HG02588 (cell line): ENCODE results near the gene RAD51B.
"Not testable (repeated sequence)": the region's sequence is repeated elsewhere in the genome, so short reads cannot be mapped to it uniquely, and the experiment has no call there.

Source experiments
- ATAC-seq: cut with Tn5 transposase; IDR thresholded peaks from one replicate; pipeline ENCODE4 v1.9.1; 2021; ENCODE audit warnings: mild to moderate bottlenecking, moderate library complexity; ENCODE audit not compliant: unreplicated experiment

RAD51B gene

DNA sequence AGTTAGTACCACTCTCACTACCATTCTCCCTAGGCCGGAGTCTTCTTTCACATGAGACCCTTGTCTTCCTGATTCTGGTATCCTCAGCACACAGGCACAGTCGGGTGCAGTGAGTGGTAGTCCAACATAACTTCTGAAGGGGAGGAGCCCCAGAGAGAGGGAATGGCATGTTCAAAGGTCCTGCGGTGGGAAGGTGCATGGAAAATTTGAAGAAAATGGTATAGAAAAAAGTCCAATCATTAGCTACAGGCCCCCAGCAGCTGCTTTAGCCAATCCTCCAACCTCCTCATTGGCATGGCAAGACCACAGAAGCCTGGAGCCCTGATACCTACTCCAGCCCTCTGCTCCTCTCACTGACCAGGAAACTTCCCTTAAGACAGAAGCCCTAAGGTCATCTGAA lies 876.7 kb downstream of the RAD51B start:
- ATAC-seq, result no peak

DNA sequence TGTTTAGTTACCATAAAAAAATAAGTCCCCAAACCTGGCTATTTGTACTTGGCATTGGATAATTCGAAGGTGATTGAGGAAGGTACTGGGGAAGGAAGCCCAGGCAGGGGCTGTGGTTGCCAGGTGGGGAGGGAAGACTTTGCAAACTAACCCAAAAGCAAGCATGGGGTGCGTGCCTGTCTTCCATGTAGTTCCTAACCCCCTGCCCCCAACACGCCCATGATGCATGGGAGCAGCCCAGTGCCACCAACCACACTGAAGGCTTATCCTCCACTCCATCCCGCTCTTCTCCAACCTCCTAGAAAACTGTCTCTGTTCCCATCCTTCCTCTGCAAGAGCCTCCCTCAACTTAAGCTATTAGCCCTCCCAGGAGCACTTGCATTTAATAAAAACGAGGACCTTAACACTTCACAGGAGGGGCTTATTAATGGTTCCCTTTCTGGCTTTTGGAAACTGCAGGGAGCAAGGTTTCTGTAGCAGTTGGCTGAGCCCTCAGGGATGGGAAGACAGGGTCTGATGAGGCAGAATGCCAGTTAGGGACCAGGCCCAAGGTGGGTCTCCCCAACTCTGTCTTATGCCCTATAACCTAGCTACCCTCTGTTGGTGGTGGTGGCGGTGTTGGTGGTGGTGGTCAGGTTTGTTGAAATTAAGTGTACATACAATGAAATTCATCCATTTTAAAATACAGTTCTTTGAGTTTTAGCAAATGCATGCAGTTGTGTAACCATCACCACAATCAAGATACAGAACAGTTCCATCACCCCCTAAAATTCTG lies 877.3 kb downstream of the RAD51B start:
- no peak for ATAC-seq

DNA sequence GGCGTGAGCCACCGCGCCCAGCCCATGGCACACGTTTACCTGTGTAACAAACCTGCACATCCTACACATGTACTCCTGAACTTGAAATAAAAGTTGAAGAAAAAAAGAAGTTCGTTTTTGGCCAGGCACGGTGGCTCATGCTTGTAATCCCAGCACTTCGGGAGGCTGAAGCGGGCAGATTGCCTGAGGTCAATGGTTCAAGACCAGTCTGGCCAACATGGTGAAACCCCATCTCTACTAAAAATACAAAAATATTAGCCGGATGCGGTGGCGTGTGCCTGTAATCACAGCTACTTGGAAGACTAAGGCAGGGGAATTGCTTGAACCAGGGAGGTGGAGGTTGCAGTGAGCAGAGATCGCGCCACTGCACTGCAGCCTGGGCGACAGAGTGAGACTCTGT lies 879.2 kb downstream of the RAD51B start:
- ATAC-seq, result not testable (repeated sequence)

DNA sequence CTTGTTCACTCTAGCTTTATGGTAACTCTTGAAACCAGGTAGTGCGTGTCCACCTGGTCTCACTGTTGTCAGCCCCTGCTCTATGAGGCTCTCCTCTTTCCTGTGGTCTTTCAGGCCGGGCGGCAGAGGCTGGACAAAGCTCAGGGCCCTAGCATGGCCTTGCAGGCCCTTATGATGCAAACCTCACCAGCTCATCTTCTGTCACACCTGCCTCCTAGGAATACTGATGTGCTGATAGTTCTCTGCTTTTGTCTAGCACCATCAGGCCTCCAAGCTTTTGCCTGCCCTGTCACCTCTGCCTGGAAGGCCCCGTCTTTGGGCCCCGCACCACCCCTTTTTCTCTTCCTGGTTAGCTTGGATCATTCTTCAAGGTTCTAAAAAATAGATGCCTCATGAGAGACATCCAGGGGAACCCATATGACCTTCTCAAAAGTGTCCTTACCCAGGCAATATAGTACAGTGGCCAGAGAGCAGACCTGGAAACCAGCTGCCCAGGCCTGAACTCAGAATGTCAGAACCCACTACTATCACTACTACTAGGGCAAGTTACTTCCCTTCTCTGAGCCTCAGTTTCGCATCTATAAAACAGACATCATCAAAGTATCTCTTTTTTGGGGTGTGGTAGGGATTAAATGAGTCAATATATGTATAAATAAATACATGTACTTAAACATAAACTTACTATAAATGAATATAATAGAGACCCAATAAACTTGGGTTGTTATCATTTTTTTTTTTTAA lies 881.6 kb downstream of the RAD51B start:
- ATAC-seq, result no peak

DNA sequence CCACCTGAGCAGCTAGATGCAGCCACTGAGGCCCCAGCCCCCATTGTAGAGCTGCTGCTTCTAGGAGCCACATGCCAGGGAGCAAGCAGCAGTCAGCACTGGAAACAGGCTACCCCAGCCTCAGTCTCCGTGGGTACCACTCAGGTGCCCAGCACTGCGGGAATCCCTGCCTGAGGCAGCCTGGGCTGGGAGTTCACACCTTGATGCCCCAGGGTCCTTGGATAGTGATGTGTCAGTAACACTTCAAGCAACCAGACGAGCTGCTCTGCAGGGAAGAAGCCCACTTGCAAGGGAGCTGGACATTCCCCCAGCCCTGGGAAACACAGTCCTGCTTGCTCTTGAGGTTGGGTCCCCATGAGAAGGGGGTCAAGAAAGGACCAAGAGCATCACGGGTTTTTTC lies 882.6 kb downstream of the RAD51B start:
- ATAC-seq, result no peak

DNA sequence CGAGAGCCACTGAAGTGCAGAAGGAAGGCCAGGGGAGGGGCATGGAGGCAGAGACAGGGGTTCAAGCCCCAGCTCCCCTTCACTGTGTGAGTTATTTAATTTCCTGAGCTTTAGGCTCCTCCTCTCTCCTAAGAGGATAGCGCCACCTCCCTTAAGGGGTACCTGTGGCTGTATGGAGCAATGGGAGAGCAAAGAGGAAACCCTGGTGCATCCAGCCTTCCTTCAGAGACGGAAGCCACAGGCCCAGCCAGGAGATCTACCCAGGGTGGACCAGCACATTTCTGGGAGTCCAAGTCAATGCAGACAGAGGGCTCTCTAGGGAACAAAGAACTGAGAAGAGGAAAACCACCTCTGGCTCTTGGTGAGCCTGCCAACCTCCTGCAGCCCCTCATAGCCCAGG lies 883.0 kb downstream of the RAD51B start:
- no peak for ATAC-seq

DNA sequence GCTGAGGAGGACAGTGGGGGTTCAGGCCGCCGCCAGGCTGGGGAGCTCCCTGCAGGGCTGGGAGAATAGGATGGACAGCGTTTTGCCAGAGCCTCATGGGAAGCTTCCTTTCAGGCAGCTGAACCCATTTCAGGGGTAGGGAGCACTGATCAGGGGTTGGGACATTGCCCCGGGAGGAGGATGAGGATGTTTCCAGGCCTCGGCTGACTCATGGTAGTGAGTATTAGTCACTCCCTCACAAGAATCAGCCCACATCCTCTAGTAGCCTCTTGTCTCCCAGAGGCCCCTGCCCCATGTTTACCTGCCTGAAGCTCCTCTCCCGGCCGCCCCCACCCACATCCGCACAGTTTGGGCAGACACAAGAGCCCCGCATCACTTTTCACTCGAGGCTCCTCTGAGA lies 883.5 kb downstream of the RAD51B start:
- no peak for ATAC-seq

DNA sequence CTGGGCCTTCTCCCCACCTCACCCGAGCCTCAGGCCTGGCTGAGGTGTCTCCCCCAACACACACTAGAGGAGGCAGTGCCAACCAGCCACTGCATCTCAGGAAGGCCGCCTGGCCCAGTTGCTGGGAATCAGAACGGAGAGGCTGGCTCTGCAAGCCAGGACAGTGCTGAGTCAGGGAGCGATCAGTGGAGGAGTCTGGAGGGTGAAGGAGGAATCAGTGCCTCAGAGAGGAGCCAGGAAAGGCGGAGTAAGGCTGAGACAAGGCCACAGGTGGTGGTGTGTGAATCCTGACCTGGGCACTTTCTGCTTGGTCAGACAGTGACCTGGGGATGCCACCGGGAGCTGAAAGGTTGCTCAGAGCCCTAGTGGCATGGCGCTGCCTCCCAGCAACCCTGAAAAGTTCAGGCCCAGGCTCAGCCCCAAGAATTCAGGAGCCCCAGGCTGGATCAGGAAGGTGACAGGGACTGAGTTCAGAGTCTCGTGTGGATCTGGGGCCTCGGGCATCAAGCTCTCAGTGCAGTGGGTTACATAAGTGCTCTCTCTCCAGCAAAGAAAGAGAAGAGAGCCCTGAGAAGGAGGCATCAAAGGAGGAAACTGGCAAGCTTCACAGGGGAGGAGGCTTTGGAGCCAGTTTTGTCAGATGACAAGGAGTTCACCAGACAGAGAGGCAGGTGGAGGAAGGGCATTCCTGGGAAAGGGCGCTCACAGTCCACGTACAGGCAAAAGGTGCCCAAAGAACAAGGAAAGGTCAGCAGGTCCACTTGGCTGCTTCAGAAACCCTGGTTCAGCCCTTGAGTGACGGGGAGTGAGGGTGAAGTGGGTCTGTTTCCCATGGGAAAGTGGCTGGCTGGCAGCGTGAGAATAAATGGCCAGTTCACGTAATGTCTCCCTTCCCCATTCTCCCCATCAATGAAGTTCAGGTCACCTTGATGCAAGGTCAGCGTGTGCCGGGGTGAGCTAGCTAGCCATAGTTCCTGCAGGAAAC lies 885.4 kb downstream of the RAD51B start:
- no peak for ATAC-seq

DNA sequence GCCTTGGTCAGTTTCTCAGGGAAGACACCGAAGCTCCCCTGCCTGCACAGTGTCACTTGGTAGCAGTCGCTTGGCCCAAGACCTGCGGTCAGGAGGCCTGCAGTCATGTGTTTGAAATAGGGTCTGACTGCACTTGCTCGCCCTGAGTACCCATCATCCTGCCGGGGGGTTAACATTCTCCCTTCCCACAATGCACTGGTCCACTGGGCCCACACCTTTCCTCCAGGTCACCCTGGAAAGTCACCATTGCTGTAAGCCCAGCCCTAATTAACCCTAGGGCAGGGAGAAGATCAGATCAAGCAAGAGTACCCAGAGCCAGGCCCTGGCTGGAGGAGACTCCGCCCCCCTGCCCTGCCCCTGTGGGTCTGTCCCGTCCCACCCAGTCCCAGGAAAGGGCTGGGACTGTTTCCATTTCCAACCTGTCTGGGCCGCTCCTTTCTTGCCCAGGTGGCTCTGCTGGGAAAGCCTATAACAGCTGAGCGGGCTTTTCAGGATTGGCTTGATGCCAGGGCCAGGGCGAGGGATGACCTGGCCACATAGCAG lies 886.2 kb downstream of the RAD51B start:
- ATAC-seq, result no peak

DNA sequence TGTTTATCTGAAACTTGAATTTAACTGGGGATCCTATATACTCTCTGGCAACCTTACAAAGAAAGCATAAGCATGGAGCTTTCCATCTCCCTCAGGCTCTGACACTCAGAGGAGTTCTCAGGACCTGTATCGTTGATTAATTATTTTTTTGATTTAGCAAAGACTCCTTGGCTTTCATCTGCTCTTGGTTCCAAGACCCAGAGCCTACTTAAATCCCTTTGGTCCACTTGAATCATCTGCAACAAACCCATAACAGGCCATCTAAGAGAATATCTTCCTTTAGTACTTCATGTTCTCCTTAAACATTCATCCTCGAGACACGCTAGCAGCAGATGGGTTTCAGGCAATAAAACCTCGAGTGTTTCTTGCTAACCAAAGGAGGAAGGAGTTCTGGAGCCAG lies 887.9 kb downstream of the RAD51B start:
- no peak for ATAC-seq

DNA sequence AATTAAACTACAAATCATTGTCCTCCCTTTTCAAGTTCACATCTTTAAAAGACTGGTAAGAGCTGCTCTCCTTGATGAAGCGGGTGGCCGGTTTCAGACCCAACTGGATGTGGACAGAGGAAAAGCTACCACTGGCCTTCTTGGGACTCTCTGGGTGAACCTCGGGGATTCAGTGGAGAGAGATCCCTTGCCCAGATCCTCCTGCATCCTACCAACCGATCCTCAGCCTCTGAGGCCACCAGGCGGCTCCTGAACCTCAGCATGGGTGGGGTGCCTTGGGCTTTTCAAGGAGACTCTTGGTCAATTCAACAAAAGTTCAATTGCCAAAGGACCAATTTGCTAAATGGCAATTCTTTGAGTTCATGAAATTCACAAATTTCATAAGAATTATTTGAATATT lies 888.8 kb downstream of the RAD51B start:
- ATAC-seq, result no peak

DNA sequence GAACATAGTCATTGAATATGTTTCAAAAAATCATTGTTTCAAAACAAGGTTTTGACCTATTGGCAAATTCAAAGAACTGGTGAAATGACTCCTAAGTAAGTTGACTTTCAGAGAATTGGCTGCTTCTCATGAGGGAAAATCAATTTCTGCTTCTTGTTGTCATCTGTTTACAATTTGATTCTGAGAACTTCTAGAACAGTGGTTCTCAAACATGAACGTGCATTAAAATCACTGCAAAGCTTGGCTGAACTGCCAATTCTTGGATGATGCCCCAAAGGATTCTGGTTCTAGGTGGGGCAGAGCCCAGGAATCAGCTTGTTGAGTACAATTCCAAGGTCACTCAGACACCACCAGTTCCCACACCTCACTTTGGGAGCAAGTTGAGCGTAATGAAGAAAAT lies 889.4 kb downstream of the RAD51B start:
- ATAC-seq, result no peak

DNA sequence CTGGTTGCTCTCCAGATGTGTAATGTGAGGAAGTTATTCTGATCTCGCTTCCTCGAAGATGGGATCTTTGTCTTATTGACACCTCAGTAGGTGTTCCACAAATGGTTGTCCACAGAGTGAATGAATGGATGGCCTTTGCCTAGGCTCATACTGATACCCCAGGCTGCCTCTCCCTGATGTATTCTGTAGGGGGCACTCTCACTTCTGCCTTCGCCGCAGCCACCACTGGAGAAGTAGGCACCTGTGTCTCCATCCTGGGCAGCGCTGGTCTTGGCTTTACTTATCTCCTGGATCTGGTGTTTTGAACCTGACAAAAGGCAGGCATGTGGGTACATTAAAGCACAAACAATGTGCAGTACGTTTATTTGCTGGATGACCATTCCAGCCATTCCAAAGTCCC lies 891.2 kb downstream of the RAD51B start:
- ATAC-seq, result no peak

DNA sequence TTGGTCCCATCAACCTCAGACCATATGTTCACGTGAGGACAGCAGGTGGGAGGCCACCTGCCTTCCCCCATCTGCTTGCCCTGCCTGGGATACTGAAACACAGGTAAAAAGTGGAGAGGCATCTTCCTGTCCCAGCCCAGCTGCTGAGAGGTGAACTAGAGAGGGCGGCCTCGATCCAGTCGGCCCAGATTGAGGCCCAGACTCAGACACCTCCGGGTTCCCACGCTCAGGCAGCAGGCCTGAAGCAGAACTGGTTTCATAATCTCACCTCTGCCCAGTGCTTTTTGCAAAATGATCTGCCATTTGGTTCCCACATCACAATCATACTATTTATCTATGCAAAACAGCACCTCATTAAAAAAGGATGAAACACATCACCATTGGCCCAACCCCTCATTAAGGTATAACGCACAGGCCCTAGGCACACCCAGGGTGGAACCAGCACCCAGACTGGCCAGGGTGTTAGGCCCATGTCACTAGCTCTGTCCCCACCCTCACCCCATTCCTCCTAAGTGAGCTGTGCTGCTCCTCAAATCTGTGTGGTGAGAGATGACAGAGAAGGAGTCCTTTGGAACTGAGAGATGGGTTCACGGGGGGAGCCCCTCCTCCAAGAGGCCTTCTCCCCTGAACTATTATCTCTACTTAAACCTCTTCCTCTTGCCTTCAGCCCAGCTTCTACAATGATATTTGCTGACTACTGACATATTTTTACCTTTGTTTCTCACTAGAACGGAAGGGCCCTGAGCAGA lies 892.2 kb downstream of the RAD51B start:
- no peak for ATAC-seq

DNA sequence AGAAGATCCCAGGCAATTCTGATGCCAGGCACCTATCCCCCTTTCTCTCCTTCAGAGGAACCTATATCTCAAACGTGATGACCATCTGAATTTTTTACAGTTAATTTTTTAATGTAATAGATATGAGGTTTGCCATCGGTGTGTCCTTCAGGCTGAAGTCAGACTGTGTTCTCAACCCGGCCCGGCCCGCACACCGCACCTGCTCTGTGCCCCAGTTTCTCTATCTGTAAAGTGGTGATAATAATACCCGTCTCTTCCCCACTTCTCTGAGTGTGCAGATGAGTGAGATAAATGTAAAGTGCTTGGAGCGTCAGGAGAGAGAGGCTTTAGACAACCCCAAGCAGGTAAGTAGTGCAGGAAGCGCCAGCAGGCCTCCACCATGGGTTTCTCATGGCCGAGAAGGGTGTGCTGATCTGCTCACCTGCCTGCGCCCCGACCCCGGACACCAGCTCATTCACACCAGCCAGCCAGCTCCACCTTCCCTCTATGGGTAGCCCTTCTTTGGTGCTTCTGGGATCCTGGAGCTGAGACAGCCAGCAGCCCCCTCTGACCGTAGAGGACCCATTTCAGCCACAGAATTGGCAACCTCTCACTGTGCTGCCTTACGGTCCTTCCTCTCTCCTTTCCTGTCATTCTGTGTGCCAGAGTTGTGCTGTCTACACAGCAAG lies 893.3 kb downstream of the RAD51B start:
- no peak for ATAC-seq

DNA sequence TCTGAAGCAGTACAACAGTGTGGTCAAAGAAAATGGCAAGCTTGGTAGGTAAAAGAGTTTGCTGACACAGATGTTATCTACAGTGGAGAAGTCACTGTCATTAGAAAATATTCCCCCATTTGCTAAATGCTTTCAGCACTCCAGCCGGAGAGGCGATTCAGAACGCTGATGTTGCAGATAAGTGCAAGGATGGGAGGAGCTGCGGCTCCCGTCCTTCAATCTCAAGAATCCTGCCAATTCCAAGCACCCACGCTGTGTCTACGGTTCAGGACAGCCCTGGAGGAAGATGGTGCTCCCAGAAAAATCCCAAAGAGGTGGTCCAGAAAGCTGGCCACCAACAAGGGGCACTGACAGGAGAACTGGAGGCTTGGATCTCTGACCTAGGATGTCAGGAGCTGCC lies 894.2 kb downstream of the RAD51B start:
- no peak for ATAC-seq

DNA sequence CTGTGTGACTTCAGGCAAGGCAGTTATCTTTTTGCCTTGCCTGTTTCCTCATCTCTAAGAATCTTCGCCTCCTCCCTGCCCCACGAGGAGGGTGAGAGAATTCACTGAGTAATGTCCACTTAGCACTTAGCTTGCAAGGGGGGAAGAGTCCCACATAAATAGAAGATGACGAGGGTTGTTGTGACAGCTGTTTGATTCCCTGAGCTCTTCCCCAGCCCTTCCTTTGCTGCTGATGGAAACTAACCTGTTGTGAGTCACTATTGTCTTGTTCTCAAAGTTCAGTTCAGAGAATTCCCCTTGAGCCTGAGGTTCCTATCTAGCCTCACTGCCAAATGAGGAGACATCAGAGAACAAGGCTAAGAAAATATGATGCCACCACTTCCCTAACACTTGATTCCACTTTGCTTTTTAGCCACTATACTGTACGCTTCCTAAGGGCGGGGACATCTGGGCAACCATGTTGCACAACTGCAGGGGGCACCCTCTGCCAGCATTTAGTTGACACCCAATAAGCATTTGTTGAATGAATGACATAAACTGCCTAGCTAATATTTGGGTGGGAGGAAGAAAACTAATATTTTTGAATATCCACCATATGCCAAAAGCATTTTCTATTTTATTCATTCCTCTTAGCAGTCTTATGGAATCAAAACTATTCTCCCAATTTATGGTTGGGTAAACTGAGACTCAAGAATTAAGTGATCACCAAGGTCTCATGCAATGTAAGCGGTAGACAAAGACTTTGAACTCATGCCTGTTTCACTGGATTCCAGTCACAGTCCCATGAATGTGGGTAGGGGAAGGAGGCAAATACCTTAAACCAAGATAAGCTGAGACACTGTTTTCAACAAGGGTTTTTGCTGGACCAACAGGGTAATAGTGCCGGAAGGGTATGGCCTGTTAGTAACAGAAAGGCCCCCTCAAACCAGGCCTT lies 895.7 kb downstream of the RAD51B start:
- ATAC-seq, result no peak

DNA sequence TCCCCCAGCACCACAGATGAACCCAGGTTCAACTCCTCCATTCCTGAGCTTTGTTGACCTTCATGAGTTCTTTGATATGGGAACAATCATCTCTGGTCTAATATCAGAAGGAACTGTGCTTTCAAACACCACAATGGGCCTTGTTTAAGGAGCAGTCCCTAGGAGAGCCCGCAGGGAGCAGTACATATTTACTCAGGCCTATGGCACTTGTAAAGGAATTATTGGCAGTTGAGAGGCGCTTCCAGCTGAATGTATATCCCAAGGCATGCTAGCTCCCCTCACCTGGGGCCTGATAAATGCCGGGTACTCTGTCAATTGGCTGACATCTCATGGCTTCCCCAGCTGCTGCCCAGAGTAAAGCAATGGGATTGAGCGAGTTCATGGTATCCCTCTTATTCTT lies 897.1 kb downstream of the RAD51B start:
- no peak for ATAC-seq
